ENCODE data around the gene MCUR1. TPM values are rescaled to one million over a fixed set of nuclear protein-coding genes. Genes with fewer than 3 reads are reported as not detected.
"Not testable (repeated sequence)": the region's sequence is repeated elsewhere in the genome, so short reads cannot be mapped to it uniquely, and the experiment has no call there.

Gene MCUR1
- total RNA-seq, 2 experiments from 2014 or later: 3.2 to 4.5 TPM

- ATAC-seq (ENCODE audit: poor library complexity) (no peak), DNase-seq (no peak)
- Mint-ChIP-seq H3K4me1 (ENCODE audit: low read depth) (no peaks in the 10 kb centered on the region), H3K9me3 (no peaks in the 10 kb centered on the region), H3K27me3 (peaks cover 25% of the 10 kb centered on the region), H3K36me3 (ENCODE audit: low read depth) (no peaks in the 10 kb centered on the region), H3K4me3 (no peak overlapping the region), H3K27ac (no peak overlapping the region)
- H3K27ac ChIP-seq (ENCODE audit: low read depth in 1 of 2, low read length in 2 of 2): no peak overlapping the region
- ChIA-PET POLR2A (no interaction called here), CTCF (no interaction called here)
- H3K9me3 ChIP-seq (ENCODE audit: control insufficient read depth in 1 of 2, insufficient read depth in 1 of 2, low read length in 2 of 2): peaks cover 0 to 8% of the 10 kb centered on the region in 2 experiments
- H3K36me3 ChIP-seq (ENCODE audit: insufficient read depth, low read length): no peaks in the 10 kb centered on the region
- intact Hi-C loops (cut with DNase I, micrococcal nuclease): no loop called here
- no peak overlapping the region for H3K4me3 ChIP-seq (ENCODE audit: low read length)
- H3K27me3 ChIP-seq (ENCODE audit: control insufficient read depth in 1 of 2, insufficient read depth in 2 of 2, low read length in 2 of 2): no peaks in the 10 kb centered on the region
- TF ChIP-seq CTCF (IDR thresholded peaks at IDR 0.05): no peak
- H3K4me1 ChIP-seq (ENCODE audit: insufficient read depth, low read length): no peaks in the 10 kb centered on the region
Observed at GRCh38 chr6:13851803-13852202, 37.4 kb upstream of the MCUR1 start.

GRCh38 chr6:13851330-13851729, 37.0 kb upstream of the MCUR1 start:
- H3K4me3 ChIP-seq (ENCODE audit: low read length): no peak overlapping the region
- no peak for DNase-seq
- no peaks in the 10 kb centered on the region for H3K36me3 Mint-ChIP-seq (ENCODE audit: low read depth)
- no peak overlapping the region for H3K27ac Mint-ChIP-seq
- ChIA-PET POLR2A (no interaction called here), CTCF (no interaction called here)
- H3K36me3 ChIP-seq (ENCODE audit: insufficient read depth, low read length): no peaks in the 10 kb centered on the region
- no peaks in the 10 kb centered on the region for H3K4me1 ChIP-seq (ENCODE audit: insufficient read depth, low read length)
- no peaks in the 10 kb centered on the region for H3K9me3 Mint-ChIP-seq
- H3K4me3 Mint-ChIP-seq: no peak overlapping the region
- intact Hi-C loops (cut with DNase I, micrococcal nuclease): no loop called here
- H3K27me3 Mint-ChIP-seq: peaks cover 22% of the 10 kb centered on the region
- H3K9me3 ChIP-seq (ENCODE audit: control insufficient read depth in 1 of 2, insufficient read depth in 1 of 2, low read length in 2 of 2): peaks cover 0 to 8% of the 10 kb centered on the region in 2 experiments
- no peak overlapping the region for H3K27ac ChIP-seq (ENCODE audit: low read depth in 1 of 2, low read length in 2 of 2)
- H3K27me3 ChIP-seq (ENCODE audit: control insufficient read depth in 1 of 2, insufficient read depth in 2 of 2, low read length in 2 of 2): no peaks in the 10 kb centered on the region
- no peaks in the 10 kb centered on the region for H3K4me1 Mint-ChIP-seq (ENCODE audit: low read depth)
- ATAC-seq (ENCODE audit: poor library complexity): no peak
- no peak for TF ChIP-seq CTCF (IDR thresholded peaks at IDR 0.05)

GRCh38 chr6:13850690-13851089, 36.3 kb upstream of the MCUR1 start:
- H3K4me1 Mint-ChIP-seq (ENCODE audit: low read depth); H3K9me3 ChIP-seq (ENCODE audit: control insufficient read depth in 1 of 2, insufficient read depth in 1 of 2, low read length in 2 of 2); H3K4me3 Mint-ChIP-seq; CTCF ChIA-PET; intact Hi-C loops (cut with DNase I, micrococcal nuclease); DNase-seq; H3K4me1 ChIP-seq (ENCODE audit: insufficient read depth, low read length); ATAC-seq (ENCODE audit: poor library complexity); H3K27me3 ChIP-seq (ENCODE audit: control insufficient read depth in 1 of 2, insufficient read depth in 2 of 2, low read length in 2 of 2); H3K9me3 Mint-ChIP-seq; H3K4me3 ChIP-seq (ENCODE audit: low read length); H3K36me3 Mint-ChIP-seq (ENCODE audit: low read depth); POLR2A ChIA-PET; H3K27ac Mint-ChIP-seq; H3K27ac ChIP-seq (ENCODE audit: low read depth in 1 of 2, low read length in 2 of 2); H3K36me3 ChIP-seq (ENCODE audit: insufficient read depth, low read length): not testable (repeated sequence)
- H3K27me3 Mint-ChIP-seq: peaks cover 18% of the 10 kb centered on the region

GRCh38 chr6:13848522-13849150, 34.3 kb upstream of the MCUR1 start:
- no peaks in the 10 kb centered on the region for H3K4me1 ChIP-seq (ENCODE audit: insufficient read depth, low read length)
- H3K27me3 Mint-ChIP-seq: peaks cover 13% of the 10 kb centered on the region
- H3K4me1 Mint-ChIP-seq (ENCODE audit: low read depth): no peaks in the 10 kb centered on the region
- intact Hi-C loops (cut with DNase I, micrococcal nuclease): no loop called here
- H3K4me3 ChIP-seq (ENCODE audit: low read length): no peak overlapping the region
- no peaks in the 10 kb centered on the region for H3K9me3 Mint-ChIP-seq
- H3K27ac ChIP-seq (ENCODE audit: low read depth in 1 of 2, low read length in 2 of 2): no peak overlapping the region
- no peak for ATAC-seq (ENCODE audit: poor library complexity)
- CTCF ChIA-PET: no interaction called here
- H3K9me3 ChIP-seq (ENCODE audit: control insufficient read depth in 1 of 2, insufficient read depth in 1 of 2, low read length in 2 of 2): no peaks in the 10 kb centered on the region
- TF ChIP-seq CTCF (IDR thresholded peaks at IDR 0.05): no peak
- H3K4me3 Mint-ChIP-seq: no peak overlapping the region
- no peaks in the 10 kb centered on the region for H3K36me3 ChIP-seq (ENCODE audit: insufficient read depth, low read length)
- POLR2A ChIA-PET: no interaction called here
- H3K27me3 ChIP-seq (ENCODE audit: control insufficient read depth in 1 of 2, insufficient read depth in 2 of 2, low read length in 2 of 2): peaks cover 0 to 3% of the 10 kb centered on the region in 2 experiments
- no peak overlapping the region for H3K27ac Mint-ChIP-seq
- H3K36me3 Mint-ChIP-seq (ENCODE audit: low read depth): no peaks in the 10 kb centered on the region
- no peak for DNase-seq

Measured in CD4-positive, alpha-beta T cell (primary cell).